Adrenal gland (tissue), 12 donors: ENCODE measurements around the gene FILIP1. TPM values are rescaled to one million over a fixed set of nuclear protein-coding genes. Genes with fewer than 3 reads are reported as not detected.

Experiments
- DNase-seq, 7 donors: peaks; one replicate each; pipeline ENCODE4 v3.0.0-alpha.2; 2019 to 2020
- H3K27ac ChIP-seq, 5 donors: fragments of 200-600 bp; sonication (generic) in 4 of 5; 1 replicate in 3 of 5; 2 replicates in 2 of 5; pipeline versions ENCODE4 v1.5.1 to v1.8.0; 2016 to 2020; ENCODE audit warnings: mild to moderate bottlenecking in 1 of 5
- H3K27me3 ChIP-seq: fragments of 200-600 bp; 2 replicates; pipeline ENCODE4 v1.8.0; 2021
- H3K36me3 ChIP-seq, 2 donors: fragments of 200-600 bp; replicated peaks in 1 of 2; 1 replicate in 1 of 2; 2 replicates in 1 of 2; pipeline versions ENCODE4 v1.5.1 to v1.8.0; 2018 to 2022
- H3K4me1 ChIP-seq, 2 donors: fragments of 200-600 bp; replicated peaks in 1 of 2; 1 replicate in 1 of 2; 2 replicates in 1 of 2; pipeline versions ENCODE4 v1.5.1 to v1.8.0; 2018 to 2021
- H3K4me3 ChIP-seq, 4 donors: fragments of 200-600 bp; sonication (generic) in 3 of 4; one replicate each; pipeline ENCODE4 v1.5.1; 2016 to 2018
- H3K9me3 ChIP-seq, 3 donors: fragments of 200-600 bp; sonication (generic) in 1 of 3; replicated peaks in 1 of 3; 1 replicate in 2 of 3; 2 replicates in 1 of 3; pipeline versions ENCODE4 v1.5.1 to v1.8.0; 2016 to 2021
- POLR2A ChIP-seq, 2 donors: fragments of 450-650 bp; IDR thresholded peaks; one replicate each; pipeline ENCODE4 v1.6.1; 2017; ENCODE audit warnings: antibody characterized with exemption in 2 of 2, mild to moderate bottlenecking in 2 of 2, moderate library complexity in 1 of 2
- WGBS, 4 donors: extraction: QIAGEN DNeasy Blood & Tissue Kit in 2 of 4; methylation state at CpG; one replicate each; pipeline versions ENCODE4 v1.1.5 to v1.1.7; 2013 to 2017; 5-methylcytosine and 5-hydroxymethylcytosine counted together
- intact Hi-C, 2 donors: fragments of 100-400 bp; cut with DNase I; formaldehyde crosslinking; loops; one replicate each; pipeline versions ENCODE4 v1.14.1 to v1.15.0; 2022 to 2023
- polyA plus RNA-seq, 3 donors: library from polyadenylated mRNA; stranded (reverse); fragments of 200-250 nt in 2 of 3; fragments of 350-450 nt in 1 of 3; fragmentation: Illumina TruSeq in 1 of 3; extraction: RNeasy Lipid Tissue Mini Kit (QIAGEN cat#74804) in 1 of 3; gene quantifications; one replicate each; pipeline ENCODE4 v1.2.3, GENCODE V29; 2013 to 2014
- total RNA-seq, 9 donors: library from RNA; depleted of rRNA in 4 of 9; stranded (reverse); fragments of >200 nt in 4 of 9; fragments of 120-200 nt in 1 of 9; fragmentation: NEBNext Ultra II Directional in 1 of 9; extraction: Animal tissue kit (Norgen Biotek cat#: 25700) in 1 of 9; gene quantifications; one replicate each; pipeline versions ENCODE4 v1.1.0 to v1.2.4, GENCODE V29; 2013 to 2023
- TF ChIP-seq, protein P1 (sequence below), 6 experiments: fragments of 450-650 bp in 4 of 6; fragments of 200-600 bp in 2 of 6; sonication (generic) in 1 of 6; IDR thresholded peaks; 1 replicate in 5 of 6; 2 replicates in 1 of 6; pipeline versions ENCODE4 v1.5.1 to v1.8.0; 2016 to 2021; ENCODE audit warnings: antibody characterized with exemption in 6 of 6, mild to moderate bottlenecking in 2 of 6, moderate library complexity in 1 of 6
- donor health status: healthy with polysubstance abuse.
- donor health status: Bipolar disorder and iron deficiency.
- donor health status: DM: yes; HTN: yes; CAD: no.
- donor health status: DM: no; HTN: no; CAD: no.
- donor health status: DM: no; HTN: no; CAD: no.
- donor health status: DM: yes; HTN: yes; CAD: no.

FILIP1 gene
- total and polyA plus RNA-seq, 12 donors = 0.94 to 8.0 (median 2.3) TPM

DNA sequence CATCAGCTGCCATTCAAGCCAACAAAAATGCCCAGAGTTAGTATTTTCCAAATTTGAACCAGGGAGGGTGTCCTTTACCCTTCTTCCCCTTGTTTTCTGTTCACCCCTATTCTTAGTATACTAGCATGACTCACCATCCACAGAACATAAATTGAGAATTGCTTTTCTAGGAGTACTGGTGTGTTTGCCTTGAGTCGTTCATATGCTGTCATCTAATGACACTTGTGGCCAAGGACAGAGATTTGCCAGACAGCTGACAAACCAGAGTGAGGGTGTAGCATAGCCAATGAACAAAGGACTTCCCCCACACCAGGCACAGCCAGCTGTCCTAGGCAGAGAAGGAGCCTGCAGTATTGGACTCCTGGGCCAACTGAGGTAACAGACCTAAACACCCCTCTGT is 62.2 kb downstream of the FILIP1 start:
- Histone ChIP-seq H3K4me1 (peaks cover 13 to 28% of the 10 kb centered on the region in 2 donors), H3K36me3 (no peaks in the 10 kb centered on the region), H3K4me3 (no peak overlapping the region), H3K9me3 (no peaks in the 10 kb centered on the region), H3K27me3 (no peaks in the 10 kb centered on the region), H3K27ac (peak overlapping the region in 3 of 5 donors; percentile 20 to 56 (median 34))
- 5 to 14% (median 8%) methylated on average over 1 of the region's 1 CpG for WGBS, 4 donors
- no peak for TF ChIP-seq POLR2A (IDR thresholded peaks at IDR 0.05)
- TF ChIP-seq, protein P1, sequence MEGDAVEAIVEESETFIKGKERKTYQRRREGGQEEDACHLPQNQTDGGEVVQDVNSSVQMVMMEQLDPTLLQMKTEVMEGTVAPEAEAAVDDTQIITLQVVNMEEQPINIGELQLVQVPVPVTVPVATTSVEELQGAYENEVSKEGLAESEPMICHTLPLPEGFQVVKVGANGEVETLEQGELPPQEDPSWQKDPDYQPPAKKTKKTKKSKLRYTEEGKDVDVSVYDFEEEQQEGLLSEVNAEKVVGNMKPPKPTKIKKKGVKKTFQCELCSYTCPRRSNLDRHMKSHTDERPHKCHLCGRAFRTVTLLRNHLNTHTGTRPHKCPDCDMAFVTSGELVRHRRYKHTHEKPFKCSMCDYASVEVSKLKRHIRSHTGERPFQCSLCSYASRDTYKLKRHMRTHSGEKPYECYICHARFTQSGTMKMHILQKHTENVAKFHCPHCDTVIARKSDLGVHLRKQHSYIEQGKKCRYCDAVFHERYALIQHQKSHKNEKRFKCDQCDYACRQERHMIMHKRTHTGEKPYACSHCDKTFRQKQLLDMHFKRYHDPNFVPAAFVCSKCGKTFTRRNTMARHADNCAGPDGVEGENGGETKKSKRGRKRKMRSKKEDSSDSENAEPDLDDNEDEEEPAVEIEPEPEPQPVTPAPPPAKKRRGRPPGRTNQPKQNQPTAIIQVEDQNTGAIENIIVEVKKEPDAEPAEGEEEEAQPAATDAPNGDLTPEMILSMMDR (IDR thresholded peaks at IDR 0.05) = no peak
- peak in 6 of 7 donors; percentile 16 to 65 (median 28) for DNase-seq
- intact Hi-C loops = no loop called here

DNA sequence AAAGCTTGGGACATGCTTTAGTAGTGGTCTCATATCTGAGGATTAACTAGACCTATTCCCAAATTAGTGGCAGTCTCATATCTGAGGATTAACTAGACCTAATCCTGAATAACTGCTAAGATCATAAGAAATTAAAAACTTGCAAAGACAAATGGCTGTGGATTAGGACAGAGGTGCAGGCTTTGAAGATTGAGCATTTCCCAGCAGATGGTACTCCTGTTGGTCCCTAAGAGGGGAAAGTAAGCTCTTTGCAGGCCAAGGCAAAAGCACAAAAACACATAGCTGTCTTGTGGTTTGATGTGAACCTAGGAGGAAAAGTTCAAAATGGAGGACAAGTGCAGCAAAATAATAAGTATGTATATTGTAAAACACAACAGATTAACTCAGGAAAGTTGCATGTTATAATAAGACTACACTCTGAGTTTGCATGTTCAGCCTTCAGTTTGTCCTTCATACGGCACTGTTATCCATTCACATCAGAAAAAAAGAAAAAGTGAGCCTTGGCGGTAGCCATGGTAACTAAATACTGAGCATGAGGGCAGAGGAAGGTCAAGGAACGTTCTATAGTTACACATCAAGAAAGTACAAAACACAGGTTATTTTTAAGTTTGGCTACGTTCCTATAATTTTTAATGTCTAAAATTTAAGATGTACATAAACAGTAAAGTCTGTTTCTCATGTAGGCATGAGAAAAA is 62.8 kb downstream of the FILIP1 start:
- Histone ChIP-seq H3K4me3 (no peak overlapping the region), H3K36me3 (no peaks in the 10 kb centered on the region), H3K9me3 (no peaks in the 10 kb centered on the region), H3K27me3 (no peaks in the 10 kb centered on the region), H3K4me1 (peaks cover 13 to 26% of the 10 kb centered on the region in 2 donors), H3K27ac (peak overlapping the region in 2 of 5 donors; percentile 20 to 56)
- TF ChIP-seq, protein P1 (IDR thresholded peaks at IDR 0.05) = no peak
- no peak for TF ChIP-seq POLR2A (IDR thresholded peaks at IDR 0.05)
- WGBS, 4 donors = 21 to 32% (median 24%) methylated on average over 4 of the region's 4 CpGs
- DNase-seq = peak in 2 of 7 donors; percentile 16 to 23
- intact Hi-C loops = no loop called here

DNA sequence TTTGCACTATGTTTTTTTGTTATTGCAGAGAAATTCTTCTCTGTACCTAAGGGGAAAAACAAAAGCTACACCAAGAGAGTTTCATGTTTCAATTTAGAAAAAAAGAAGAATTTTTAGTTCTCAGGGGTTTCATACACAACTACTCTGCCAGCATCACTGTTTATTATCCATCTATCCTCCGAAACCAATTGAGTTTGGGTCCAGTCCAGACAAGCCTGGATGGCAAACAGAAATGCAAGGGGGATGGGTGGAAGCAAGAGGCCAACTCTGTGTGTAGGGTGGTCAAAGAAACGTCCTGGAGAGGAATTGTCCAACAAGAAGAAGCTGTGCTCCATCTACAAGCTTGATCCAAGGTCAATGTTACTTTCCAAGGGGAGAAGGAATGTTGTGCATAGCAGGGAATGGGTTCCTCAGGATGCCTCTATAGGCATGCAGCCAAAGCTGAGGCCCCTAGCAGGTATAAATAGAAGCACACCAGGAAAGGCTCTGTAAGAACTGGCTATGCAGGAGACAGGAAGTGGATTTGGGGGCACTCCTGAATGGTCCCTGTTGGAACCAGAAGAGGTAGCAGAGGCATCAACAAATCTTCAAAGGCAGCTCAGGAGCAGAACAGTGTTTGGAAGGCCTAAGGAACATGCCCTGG is 64.4 kb downstream of the FILIP1 start:
- TF ChIP-seq POLR2A (IDR thresholded peaks at IDR 0.05) = no peak
- TF ChIP-seq, protein P1 (IDR thresholded peaks at IDR 0.05) = no peak
- no peaks in the 10 kb centered on the region for H3K36me3 ChIP-seq
- H3K4me3 ChIP-seq = no peak overlapping the region
- H3K4me1 ChIP-seq = peaks cover 13 to 26% of the 10 kb centered on the region in 2 donors
- no peak for DNase-seq
- 62 to 72% (median 64%) methylated on average over 2 of the region's 2 CpGs for WGBS, 4 donors
- no peaks in the 10 kb centered on the region for H3K27me3 ChIP-seq
- H3K9me3 ChIP-seq = no peaks in the 10 kb centered on the region
- intact Hi-C loops = no loop called here
- H3K27ac ChIP-seq = no peak overlapping the region

DNA sequence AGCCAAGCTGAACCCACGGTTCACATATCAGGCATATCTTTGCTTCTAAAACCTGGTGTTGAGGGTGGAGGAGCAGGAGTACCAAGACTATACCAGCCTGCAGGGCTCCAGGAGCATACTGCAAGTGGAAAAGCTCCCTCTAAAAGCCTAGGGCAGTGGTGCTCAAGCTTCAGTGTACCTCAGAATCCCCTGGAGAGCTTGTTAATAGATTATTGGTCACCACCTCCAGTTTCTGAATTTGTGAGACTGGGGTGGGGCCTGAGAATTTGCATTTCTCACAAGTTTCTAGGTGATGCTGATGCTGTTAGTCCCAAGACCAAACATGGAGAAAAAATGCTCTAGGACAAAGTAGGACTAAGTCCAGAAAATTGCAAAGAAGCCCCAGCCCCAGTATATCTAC is 65.4 kb downstream of the FILIP1 start:
- TF ChIP-seq POLR2A (IDR thresholded peaks at IDR 0.05) = no peak
- TF ChIP-seq, protein P1 (IDR thresholded peaks at IDR 0.05) = no peak
- H3K4me1 ChIP-seq = peaks cover 13 to 26% of the 10 kb centered on the region in 2 donors
- no peak overlapping the region for H3K27ac ChIP-seq
- no peaks in the 10 kb centered on the region for H3K36me3 ChIP-seq
- no peak overlapping the region for H3K4me3 ChIP-seq
- no peaks in the 10 kb centered on the region for H3K9me3 ChIP-seq
- WGBS, 4 donors = 86 to 95% (median 88%) methylated on average over 1 of the region's 1 CpG
- intact Hi-C loops = no loop called here
- no peak for DNase-seq
- H3K27me3 ChIP-seq = no peaks in the 10 kb centered on the region
